ENCODE measurements around the gene NIT2. TPM values are rescaled to one million over a fixed set of nuclear protein-coding genes. Genes with fewer than 3 reads are reported as not detected.
A peak's percentile ranks its signal among the peaks of the same experiment; 100 is the strongest.

Gene NIT2, protein sequence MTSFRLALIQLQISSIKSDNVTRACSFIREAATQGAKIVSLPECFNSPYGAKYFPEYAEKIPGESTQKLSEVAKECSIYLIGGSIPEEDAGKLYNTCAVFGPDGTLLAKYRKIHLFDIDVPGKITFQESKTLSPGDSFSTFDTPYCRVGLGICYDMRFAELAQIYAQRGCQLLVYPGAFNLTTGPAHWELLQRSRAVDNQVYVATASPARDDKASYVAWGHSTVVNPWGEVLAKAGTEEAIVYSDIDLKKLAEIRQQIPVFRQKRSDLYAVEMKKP
- 10 to 100 TPM; 21.8 to 46.1 (median 35.0) TPM for total RNA-seq

- peak; percentile 52 to 94 for DNase-seq (ENCODE audit: low spot score in 2 of 2)
- no peak for TF ChIP-seq CTCF (IDR thresholded peaks at IDR 0.05)
- WGBS, 2 donors: 0 to 1% methylated on average over 51 of the region's 77 CpGs
- H3K4me3 ChIP-seq (ENCODE audit: low read depth, poor library complexity, severe bottlenecking): peak within 1 kb of the TSS; percentile 61
- intact Hi-C loops (cut with DNase I; ENCODE audit: low total_unique reads): no loop called here
These were observed at the start of gene NIT2 for GRCh38 chr3:100334488-100335351. NIT2 (plus strand) TSS chr3:100334757; CDS start chr3:100334792, 35 bp downstream.

GRCh38 chr3:100288288-100288894 lies 46.2 kb upstream of the NIT2 start:
- no peak for DNase-seq (ENCODE audit: low spot score in 2 of 2)
- TF ChIP-seq POLR2A (IDR thresholded peaks at IDR 0.05) (no peak), CTCF (IDR thresholded peaks at IDR 0.05) (no peak)
- intact Hi-C loops (cut with DNase I; ENCODE audit: low total_unique reads): no loop called here
- no peak overlapping the region for H3K4me3 ChIP-seq (ENCODE audit: low read depth, poor library complexity, severe bottlenecking)

GRCh38 chr3:100289339-100289738 lies 45.2 kb upstream of the NIT2 start:
- DNase-seq (ENCODE audit: low spot score in 2 of 2): no peak
- WGBS, 2 donors: 70 to 82% methylated on average over 2 of the region's 2 CpGs
- no peak for TF ChIP-seq CTCF (IDR thresholded peaks at IDR 0.05)
- TF ChIP-seq POLR2A (IDR thresholded peaks at IDR 0.05): no peak
- intact Hi-C loops (cut with DNase I; ENCODE audit: low total_unique reads): no loop called here
- no peak overlapping the region for H3K4me3 ChIP-seq (ENCODE audit: low read depth, poor library complexity, severe bottlenecking)

GRCh38 chr3:100295089-100295488 lies 39.5 kb upstream of the NIT2 start:
- TF ChIP-seq POLR2A (IDR thresholded peaks at IDR 0.05) (no peak), CTCF (IDR thresholded peaks at IDR 0.05) (no peak)
- WGBS, 2 donors: 91 to 98% methylated on average over 1 of the region's 1 CpG
- no peak for DNase-seq (ENCODE audit: low spot score in 2 of 2)
- intact Hi-C loops (cut with DNase I; ENCODE audit: low total_unique reads): no loop called here
- no peak overlapping the region for H3K4me3 ChIP-seq (ENCODE audit: low read depth, poor library complexity, severe bottlenecking)

- no peak for DNase-seq (ENCODE audit: low spot score in 2 of 2)
- no peak overlapping the region for H3K4me3 ChIP-seq (ENCODE audit: low read depth, poor library complexity, severe bottlenecking)
- TF ChIP-seq CTCF (IDR thresholded peaks at IDR 0.05): no peak
- no peak for TF ChIP-seq POLR2A (IDR thresholded peaks at IDR 0.05)
- intact Hi-C loops (cut with DNase I; ENCODE audit: low total_unique reads): no loop called here
- WGBS, 2 donors: 94 to 95% methylated on average over 2 of the region's 2 CpGs
These were observed 36.8 kb upstream of the NIT2 start for GRCh38 chr3:100297784-100298183.

Data from lower leg skin (tissue), 4 donors.